WTC11 (cell line): ENCODE results near the gene CEP120. TPM values are rescaled to one million over a fixed set of nuclear protein-coding genes. Genes with fewer than 3 reads are reported as not detected.

Experiments used
- ATAC-seq: fragments of 200-7000 bp; cut with Tn5 transposase; 2 replicates; pipeline ENCODE4 v1.10.0; 2021; ENCODE audit warnings: mild to moderate bottlenecking, moderate library complexity
- CTCF ChIA-PET: fragments of 300-600 bp; sonication (Branson Sonifier 250); formaldehyde crosslinking; loops from one replicate; lab custom pipeline; 2021; ENCODE audit warnings: antibody characterized with exemption; lab: Charles Lee
- POLR2A ChIA-PET: fragments of 350-600 bp; sonication (Branson Sonifier 250); formaldehyde crosslinking; loops from one replicate; lab custom pipeline; 2021; ENCODE audit warnings: antibody characterized with exemption; lab: Charles Lee
- DNase-seq: peaks from one replicate; pipeline ENCODE4 v3.0.0; 2021; ENCODE audit warnings: low spot score
- H3K27ac Mint-ChIP-seq: 2 replicates; pipeline ENCODE4 v1.8.0; 2021; ENCODE audit warnings: mixed read lengths
- H3K27me3 Mint-ChIP-seq: 2 replicates; pipeline ENCODE4 v1.8.0; 2021; ENCODE audit warnings: low read depth, mild to moderate bottlenecking, moderate library complexity, mixed read lengths
- H3K36me3 Mint-ChIP-seq: 2 replicates; pipeline ENCODE4 v1.8.0; 2021; ENCODE audit warnings: mixed read lengths
- H3K4me1 Mint-ChIP-seq: 2 replicates; pipeline ENCODE4 v1.8.0; 2022; ENCODE audit warnings: mixed read lengths
- H3K4me3 Mint-ChIP-seq: 2 replicates; pipeline ENCODE4 v1.8.0; 2021; ENCODE audit warnings: mild to moderate bottlenecking, moderate library complexity, mixed read lengths
- H3K9me3 Mint-ChIP-seq: 2 replicates; pipeline ENCODE4 v1.8.0; 2021; ENCODE audit warnings: mixed read lengths
- CREB1 ChIP-seq: sonication (generic); formaldehyde crosslinking; IDR thresholded peaks from 2 replicates; pipeline ENCODE4 v1.8.0; 2023; ENCODE audit warnings: mild to moderate bottlenecking, missing genetic modification reagents
- CTCF ChIP-seq: fragments of 200-600 bp; IDR thresholded peaks from 2 replicates; pipeline ENCODE4 v1.8.0; 2022; ENCODE audit warnings: antibody characterized with exemption
- E2F5 ChIP-seq: sonication (generic); formaldehyde crosslinking; IDR thresholded peaks from 2 replicates; pipeline ENCODE4 v1.8.1; 2022; ENCODE audit warnings: mild to moderate bottlenecking, moderate library complexity, missing genetic modification reagents
- IRF1 ChIP-seq: sonication (generic); formaldehyde crosslinking; IDR thresholded peaks from 2 replicates; pipeline ENCODE4 v1.8.0; 2023; ENCODE audit warnings: missing genetic modification reagents
- JAZF1 ChIP-seq: fragments of 250-450 bp; sonication (Bioruptor Pico); IDR thresholded peaks from 2 replicates; pipeline ENCODE4 v1.9.0; 2021; ENCODE audit warnings: moderate library complexity, mild to moderate bottlenecking, inconsistent platforms
- JUN ChIP-seq: sonication (generic); formaldehyde crosslinking; IDR thresholded peaks from 2 replicates; pipeline ENCODE4 v1.8.0; 2023; ENCODE audit warnings: mild to moderate bottlenecking, missing genetic modification reagents
- ZNF317 ChIP-seq: sonication (generic); formaldehyde crosslinking; IDR thresholded peaks from 2 replicates; pipeline ENCODE4 v1.8.1; 2023; ENCODE audit warnings: low read depth, mild to moderate bottlenecking, moderate library complexity, missing genetic modification reagents, borderline replicate concordance
- total RNA-seq: library from RNA; stranded (reverse); gene quantifications from 3 replicates; pipeline ENCODE4 v1.2.3, GENCODE V29; 2021
- TF ChIP-seq, protein P1 (sequence below): sonication (generic); formaldehyde crosslinking; IDR thresholded peaks from 2 replicates; pipeline ENCODE4 v1.8.0; 2022; ENCODE audit warnings: missing genetic modification reagents
- TF ChIP-seq, protein P2 (sequence below): fragments of 250-450 bp; sonication (Bioruptor Pico); IDR thresholded peaks from 2 replicates; pipeline ENCODE4 v1.9.0; 2021; ENCODE audit warnings: mild to moderate bottlenecking
- TF ChIP-seq, protein P3 (sequence below): sonication (generic); formaldehyde crosslinking; IDR thresholded peaks from 2 replicates; pipeline ENCODE4 v1.8.0; 2023; ENCODE audit warnings: mild to moderate bottlenecking, missing genetic modification reagents
- TF ChIP-seq, protein P4 (sequence below): sonication (generic); formaldehyde crosslinking; IDR thresholded peaks from 2 replicates; pipeline ENCODE4 v1.8.1; 2022; ENCODE audit warnings: low read depth, mild to moderate bottlenecking, moderate library complexity, missing genetic modification reagents, borderline replicate concordance
- TF ChIP-seq, protein P5 (sequence below): sonication (generic); formaldehyde crosslinking; IDR thresholded peaks from 2 replicates; pipeline ENCODE4 v1.8.0; 2022; ENCODE audit warnings: mild to moderate bottlenecking, missing genetic modification reagents
- TF ChIP-seq, protein P6 (sequence below): sonication (generic); formaldehyde crosslinking; IDR thresholded peaks from 2 replicates; pipeline ENCODE4 v1.8.0; 2022; ENCODE audit warnings: mild to moderate bottlenecking, missing genetic modification reagents

Gene CEP120
- total RNA-seq, 1 experiment from 2014 or later, result 15.2 TPM

- TF ChIP-seq, protein P1, sequence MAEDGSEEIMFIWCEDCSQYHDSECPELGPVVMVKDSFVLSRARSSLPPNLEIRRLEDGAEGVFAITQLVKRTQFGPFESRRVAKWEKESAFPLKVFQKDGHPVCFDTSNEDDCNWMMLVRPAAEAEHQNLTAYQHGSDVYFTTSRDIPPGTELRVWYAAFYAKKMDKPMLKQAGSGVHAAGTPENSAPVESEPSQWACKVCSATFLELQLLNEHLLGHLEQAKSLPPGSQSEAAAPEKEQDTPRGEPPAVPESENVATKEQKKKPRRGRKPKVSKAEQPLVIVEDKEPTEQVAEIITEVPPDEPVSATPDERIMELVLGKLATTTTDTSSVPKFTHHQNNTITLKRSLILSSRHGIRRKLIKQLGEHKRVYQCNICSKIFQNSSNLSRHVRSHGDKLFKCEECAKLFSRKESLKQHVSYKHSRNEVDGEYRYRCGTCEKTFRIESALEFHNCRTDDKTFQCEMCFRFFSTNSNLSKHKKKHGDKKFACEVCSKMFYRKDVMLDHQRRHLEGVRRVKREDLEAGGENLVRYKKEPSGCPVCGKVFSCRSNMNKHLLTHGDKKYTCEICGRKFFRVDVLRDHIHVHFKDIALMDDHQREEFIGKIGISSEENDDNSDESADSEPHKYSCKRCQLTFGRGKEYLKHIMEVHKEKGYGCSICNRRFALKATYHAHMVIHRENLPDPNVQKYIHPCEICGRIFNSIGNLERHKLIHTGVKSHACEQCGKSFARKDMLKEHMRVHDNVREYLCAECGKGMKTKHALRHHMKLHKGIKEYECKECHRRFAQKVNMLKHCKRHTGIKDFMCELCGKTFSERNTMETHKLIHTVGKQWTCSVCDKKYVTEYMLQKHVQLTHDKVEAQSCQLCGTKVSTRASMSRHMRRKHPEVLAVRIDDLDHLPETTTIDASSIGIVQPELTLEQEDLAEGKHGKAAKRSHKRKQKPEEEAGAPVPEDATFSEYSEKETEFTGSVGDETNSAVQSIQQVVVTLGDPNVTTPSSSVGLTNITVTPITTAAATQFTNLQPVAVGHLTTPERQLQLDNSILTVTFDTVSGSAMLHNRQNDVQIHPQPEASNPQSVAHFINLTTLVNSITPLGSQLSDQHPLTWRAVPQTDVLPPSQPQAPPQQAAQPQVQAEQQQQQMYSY (CRISPR knock-in tag), result no peak
- TF ChIP-seq, protein P2, sequence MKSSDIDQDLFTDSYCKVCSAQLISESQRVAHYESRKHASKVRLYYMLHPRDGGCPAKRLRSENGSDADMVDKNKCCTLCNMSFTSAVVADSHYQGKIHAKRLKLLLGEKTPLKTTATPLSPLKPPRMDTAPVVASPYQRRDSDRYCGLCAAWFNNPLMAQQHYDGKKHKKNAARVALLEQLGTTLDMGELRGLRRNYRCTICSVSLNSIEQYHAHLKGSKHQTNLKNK, result no peak
Observed at GRCh38 chr5:123360201-123360571, 63.0 kb downstream of the CEP120 start (continued).

DNA sequence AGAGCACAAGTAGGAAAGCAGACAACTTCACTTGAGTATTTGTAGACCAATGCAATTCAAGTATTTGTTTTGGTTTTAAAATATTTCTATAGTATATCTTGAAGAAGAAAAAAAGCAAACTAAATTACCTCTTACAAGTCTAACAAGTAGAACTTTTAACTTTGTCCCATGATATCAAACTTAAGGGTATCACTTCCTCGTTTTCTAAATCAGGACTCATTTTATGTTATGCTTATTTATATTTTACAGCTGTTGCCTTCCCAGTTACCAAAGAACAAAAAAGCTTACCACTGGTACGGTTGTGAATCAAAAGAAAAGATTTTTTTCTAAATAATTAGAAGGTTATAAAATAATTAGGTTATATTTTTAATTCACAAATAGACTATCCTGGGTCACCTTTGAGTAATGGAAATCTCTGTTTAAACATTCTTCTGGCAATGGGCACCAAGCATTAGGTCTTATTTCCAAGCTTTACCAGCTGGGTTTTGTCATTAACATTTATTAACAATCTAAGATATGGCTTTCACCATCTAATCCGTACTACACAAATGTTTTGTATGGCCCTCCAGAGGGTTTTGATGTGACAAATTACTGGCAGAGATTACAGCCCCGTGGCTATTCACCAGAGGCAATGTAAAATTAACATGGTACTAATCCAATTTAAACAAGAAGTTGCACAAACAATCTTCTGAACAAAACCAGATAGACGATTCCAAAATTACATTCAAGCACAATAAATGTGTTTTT, 63.6 kb downstream of the CEP120 start:
- DNase-seq (no peak), ATAC-seq (no peak)
- Mint-ChIP-seq H3K9me3 (peaks cover 20% of the 10 kb centered on the region), H3K4me1 (no peaks in the 10 kb centered on the region), H3K4me3 (no peak overlapping the region), H3K27me3 (no peaks in the 10 kb centered on the region), H3K27ac (no peak overlapping the region), H3K36me3 (peaks cover 26% of the 10 kb centered on the region)
- CTCF ChIA-PET, result no interaction called here
- POLR2A ChIA-PET, result no interaction called here
- no peak for TF ChIP-seq CTCF
- TF ChIP-seq, protein P3, sequence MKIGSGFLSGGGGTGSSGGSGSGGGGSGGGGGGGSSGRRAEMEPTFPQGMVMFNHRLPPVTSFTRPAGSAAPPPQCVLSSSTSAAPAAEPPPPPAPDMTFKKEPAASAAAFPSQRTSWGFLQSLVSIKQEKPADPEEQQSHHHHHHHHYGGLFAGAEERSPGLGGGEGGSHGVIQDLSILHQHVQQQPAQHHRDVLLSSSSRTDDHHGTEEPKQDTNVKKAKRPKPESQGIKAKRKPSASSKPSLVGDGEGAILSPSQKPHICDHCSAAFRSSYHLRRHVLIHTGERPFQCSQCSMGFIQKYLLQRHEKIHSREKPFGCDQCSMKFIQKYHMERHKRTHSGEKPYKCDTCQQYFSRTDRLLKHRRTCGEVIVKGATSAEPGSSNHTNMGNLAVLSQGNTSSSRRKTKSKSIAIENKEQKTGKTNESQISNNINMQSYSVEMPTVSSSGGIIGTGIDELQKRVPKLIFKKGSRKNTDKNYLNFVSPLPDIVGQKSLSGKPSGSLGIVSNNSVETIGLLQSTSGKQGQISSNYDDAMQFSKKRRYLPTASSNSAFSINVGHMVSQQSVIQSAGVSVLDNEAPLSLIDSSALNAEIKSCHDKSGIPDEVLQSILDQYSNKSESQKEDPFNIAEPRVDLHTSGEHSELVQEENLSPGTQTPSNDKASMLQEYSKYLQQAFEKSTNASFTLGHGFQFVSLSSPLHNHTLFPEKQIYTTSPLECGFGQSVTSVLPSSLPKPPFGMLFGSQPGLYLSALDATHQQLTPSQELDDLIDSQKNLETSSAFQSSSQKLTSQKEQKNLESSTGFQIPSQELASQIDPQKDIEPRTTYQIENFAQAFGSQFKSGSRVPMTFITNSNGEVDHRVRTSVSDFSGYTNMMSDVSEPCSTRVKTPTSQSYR (CRISPR knock-in tag), result no peak
- TF ChIP-seq, protein P4, sequence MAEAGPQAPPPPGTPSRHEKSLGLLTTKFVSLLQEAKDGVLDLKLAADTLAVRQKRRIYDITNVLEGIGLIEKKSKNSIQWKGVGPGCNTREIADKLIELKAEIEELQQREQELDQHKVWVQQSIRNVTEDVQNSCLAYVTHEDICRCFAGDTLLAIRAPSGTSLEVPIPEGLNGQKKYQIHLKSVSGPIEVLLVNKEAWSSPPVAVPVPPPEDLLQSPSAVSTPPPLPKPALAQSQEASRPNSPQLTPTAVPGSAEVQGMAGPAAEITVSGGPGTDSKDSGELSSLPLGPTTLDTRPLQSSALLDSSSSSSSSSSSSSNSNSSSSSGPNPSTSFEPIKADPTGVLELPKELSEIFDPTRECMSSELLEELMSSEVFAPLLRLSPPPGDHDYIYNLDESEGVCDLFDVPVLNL (CRISPR knock-in tag), result no peak
- no peak for TF ChIP-seq E2F5
- TF ChIP-seq IRF1 (CRISPR knock-in tag), result no peak

DNA sequence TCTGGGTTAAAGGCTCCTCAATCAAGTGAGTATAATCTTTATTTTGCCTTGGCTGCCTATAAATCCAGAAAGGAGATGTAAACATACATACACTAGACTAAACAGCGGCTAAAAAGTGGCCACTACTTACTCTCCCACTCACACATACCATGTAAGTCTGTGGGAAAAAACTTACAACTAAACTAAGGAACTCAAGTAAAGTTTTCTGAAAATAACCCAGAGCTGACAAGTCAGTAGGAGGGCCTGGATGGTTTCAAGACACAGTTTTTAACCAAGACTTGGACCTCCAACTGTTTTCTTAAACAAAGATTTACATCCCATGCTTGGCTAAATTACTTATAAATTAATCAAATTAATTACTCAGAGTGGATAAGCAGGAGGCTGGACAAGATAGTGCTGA, 64.5 kb downstream of the CEP120 start:
- Mint-ChIP-seq H3K4me1 (no peaks in the 10 kb centered on the region), H3K4me3 (no peak overlapping the region), H3K27ac (no peak overlapping the region), H3K27me3 (no peaks in the 10 kb centered on the region), H3K9me3 (peaks cover 25% of the 10 kb centered on the region), H3K36me3 (peaks cover 30% of the 10 kb centered on the region)
- ChIA-PET CTCF (no interaction called here), POLR2A (no interaction called here)
- DNase-seq (no peak), ATAC-seq (no peak)
- TF ChIP-seq, protein P5, sequence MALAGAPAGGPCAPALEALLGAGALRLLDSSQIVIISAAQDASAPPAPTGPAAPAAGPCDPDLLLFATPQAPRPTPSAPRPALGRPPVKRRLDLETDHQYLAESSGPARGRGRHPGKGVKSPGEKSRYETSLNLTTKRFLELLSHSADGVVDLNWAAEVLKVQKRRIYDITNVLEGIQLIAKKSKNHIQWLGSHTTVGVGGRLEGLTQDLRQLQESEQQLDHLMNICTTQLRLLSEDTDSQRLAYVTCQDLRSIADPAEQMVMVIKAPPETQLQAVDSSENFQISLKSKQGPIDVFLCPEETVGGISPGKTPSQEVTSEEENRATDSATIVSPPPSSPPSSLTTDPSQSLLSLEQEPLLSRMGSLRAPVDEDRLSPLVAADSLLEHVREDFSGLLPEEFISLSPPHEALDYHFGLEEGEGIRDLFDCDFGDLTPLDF (CRISPR knock-in tag), result no peak
- TF ChIP-seq, protein P6, sequence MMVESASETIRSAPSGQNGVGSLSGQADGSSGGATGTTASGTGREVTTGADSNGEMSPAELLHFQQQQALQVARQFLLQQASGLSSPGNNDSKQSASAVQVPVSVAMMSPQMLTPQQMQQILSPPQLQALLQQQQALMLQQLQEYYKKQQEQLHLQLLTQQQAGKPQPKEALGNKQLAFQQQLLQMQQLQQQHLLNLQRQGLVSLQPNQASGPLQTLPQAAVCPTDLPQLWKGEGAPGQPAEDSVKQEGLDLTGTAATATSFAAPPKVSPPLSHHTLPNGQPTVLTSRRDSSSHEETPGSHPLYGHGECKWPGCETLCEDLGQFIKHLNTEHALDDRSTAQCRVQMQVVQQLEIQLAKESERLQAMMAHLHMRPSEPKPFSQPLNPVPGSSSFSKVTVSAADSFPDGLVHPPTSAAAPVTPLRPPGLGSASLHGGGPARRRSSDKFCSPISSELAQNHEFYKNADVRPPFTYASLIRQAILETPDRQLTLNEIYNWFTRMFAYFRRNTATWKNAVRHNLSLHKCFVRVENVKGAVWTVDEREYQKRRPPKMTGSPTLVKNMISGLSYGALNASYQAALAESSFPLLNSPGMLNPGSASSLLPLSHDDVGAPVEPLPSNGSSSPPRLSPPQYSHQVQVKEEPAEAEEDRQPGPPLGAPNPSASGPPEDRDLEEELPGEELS (CRISPR knock-in tag), result no peak
- TF ChIP-seq JAZF1 (no peak), JUN (CRISPR knock-in tag) (no peak), ZNF317 (no peak), CREB1 (CRISPR knock-in tag) (no peak)
- TF ChIP-seq, protein P3 (CRISPR knock-in tag), result no peak
